HS-27A (cell line): ENCODE measurements around the gene MTFR2.

ENCODE experiments used
- DNase-seq: peaks from one replicate; pipeline ENCODE4 v3.0.0-alpha.2; 2012; ENCODE audit warnings: low read depth, missing footprints

MTFR2 gene

GRCh38 chr6:136184738-136185137 is 65.4 kb downstream of the MTFR2 start:
- DNase-seq: no peak

GRCh38 chr6:136181861-136182260 is 68.2 kb downstream of the MTFR2 start:
- DNase-seq: no peak

- no peak for DNase-seq
Observed at GRCh38 chr6:136181512-136181833, 68.6 kb downstream of the MTFR2 start.
